ENCODE data around the gene TIPIN. TPM values are rescaled to one million over a fixed set of nuclear protein-coding genes. Genes with fewer than 3 reads are reported as not detected.

TIPIN gene
- polyA plus RNA-seq, 2 of the 4 experiments (the other 2 are of a cell fraction), result 28.4 to 37.4 TPM

- TF ChIP-seq CEBPB (IDR thresholded peaks at IDR 0.05) (no peak), RCOR1 (IDR thresholded peaks at IDR 0.05; ENCODE audit: low read depth, low read length) (no peak), EHF (CRISPR knock-in tag; IDR thresholded peaks at IDR 0.05) (no peak), NFE2L2 (conservative IDR thresholded peaks at IDR 0.05; ENCODE audit: low read length) (no peak), ZFP36 (IDR thresholded peaks at IDR 0.05; ENCODE audit: borderline replicate concordance, partially characterized antibody) (no peak)
These were observed 67.8 kb downstream of the TIPIN start (continued) for GRCh38 chr15:66288551-66289185.

DNA sequence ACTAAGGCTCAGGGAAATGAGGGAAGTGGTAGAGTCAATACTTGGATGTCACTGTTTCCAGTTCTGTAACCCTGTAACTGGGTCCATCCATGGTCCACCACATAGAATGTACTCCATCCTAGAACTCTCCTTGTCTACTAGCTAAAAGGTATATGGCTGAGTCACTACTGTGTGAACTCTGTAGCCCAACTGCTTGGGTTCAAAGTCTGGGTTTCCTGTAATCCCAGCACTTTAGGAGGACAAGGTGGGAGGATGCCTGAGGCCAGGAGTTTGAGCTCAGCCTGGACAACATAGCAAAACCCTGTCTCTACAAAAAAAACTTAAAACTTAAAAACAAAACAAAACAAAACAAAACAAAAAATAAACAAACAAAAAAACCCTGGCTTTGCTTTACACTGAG is 68.4 kb downstream of the TIPIN start:
- CTCF ChIA-PET, result interaction anchor here (0.5 to 4.4 kb wide), 48 partner anchors 9 to 733 kb away, joined by 3 to 29 read pairs (median 4); partner anchors contain the start of genes INTS14, MAP2K1 and MEGF11
- peak; percentile 23 for FAIRE-seq

More for the DNA sequence above, 68.4 kb downstream of the TIPIN start:
- POLR2A ChIA-PET, result no interaction called here
- H3K27ac ChIP-seq, result no peak overlapping the region
- ATAC-seq (peak; percentile 16 to 63; a peak in 3 of 6 replicates), DNase-seq (ENCODE audit: low read depth in 1 of 2, low spot score in 1 of 2) (peak in 1 of 2 experiments; percentile 15)
- TF ChIP-seq EHF (CRISPR knock-in tag; IDR thresholded peaks at IDR 0.05) (no peak), HEYL (CRISPR knock-in tag; IDR thresholded peaks at IDR 0.05) (no peak), FOXS1 (CRISPR knock-in tag; IDR thresholded peaks at IDR 0.05) (no peak), ZC3H11A (IDR thresholded peaks at IDR 0.05) (no peak), POLR2A (IDR thresholded peaks at IDR 0.05; ENCODE audit: low read length) (no peak), REST (IDR thresholded peaks at IDR 0.05) (no peak), E2F6 (IDR thresholded peaks at IDR 0.05; ENCODE audit: borderline replicate concordance, low read depth) (no peak), BCL3 (IDR thresholded peaks at IDR 0.05) (no peak), BHLHE40 (IDR thresholded peaks at IDR 0.05; ENCODE audit: low read depth, low read length) (no peak), ZSCAN20 (CRISPR knock-in tag; IDR thresholded peaks at IDR 0.05) (no peak), KDM5A (IDR thresholded peaks at IDR 0.05) (no peak)
- TF ChIP-seq, protein P1, sequence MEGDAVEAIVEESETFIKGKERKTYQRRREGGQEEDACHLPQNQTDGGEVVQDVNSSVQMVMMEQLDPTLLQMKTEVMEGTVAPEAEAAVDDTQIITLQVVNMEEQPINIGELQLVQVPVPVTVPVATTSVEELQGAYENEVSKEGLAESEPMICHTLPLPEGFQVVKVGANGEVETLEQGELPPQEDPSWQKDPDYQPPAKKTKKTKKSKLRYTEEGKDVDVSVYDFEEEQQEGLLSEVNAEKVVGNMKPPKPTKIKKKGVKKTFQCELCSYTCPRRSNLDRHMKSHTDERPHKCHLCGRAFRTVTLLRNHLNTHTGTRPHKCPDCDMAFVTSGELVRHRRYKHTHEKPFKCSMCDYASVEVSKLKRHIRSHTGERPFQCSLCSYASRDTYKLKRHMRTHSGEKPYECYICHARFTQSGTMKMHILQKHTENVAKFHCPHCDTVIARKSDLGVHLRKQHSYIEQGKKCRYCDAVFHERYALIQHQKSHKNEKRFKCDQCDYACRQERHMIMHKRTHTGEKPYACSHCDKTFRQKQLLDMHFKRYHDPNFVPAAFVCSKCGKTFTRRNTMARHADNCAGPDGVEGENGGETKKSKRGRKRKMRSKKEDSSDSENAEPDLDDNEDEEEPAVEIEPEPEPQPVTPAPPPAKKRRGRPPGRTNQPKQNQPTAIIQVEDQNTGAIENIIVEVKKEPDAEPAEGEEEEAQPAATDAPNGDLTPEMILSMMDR (IDR thresholded peaks at IDR 0.05), result no peak
- TF ChIP-seq, protein P2, sequence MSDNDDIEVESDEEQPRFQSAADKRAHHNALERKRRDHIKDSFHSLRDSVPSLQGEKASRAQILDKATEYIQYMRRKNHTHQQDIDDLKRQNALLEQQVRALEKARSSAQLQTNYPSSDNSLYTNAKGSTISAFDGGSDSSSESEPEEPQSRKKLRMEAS (IDR thresholded peaks at IDR 0.05), result no peak
- no peak overlapping the region for H3K4me3 ChIP-seq
- H3K9me3 ChIP-seq, result no peaks in the 10 kb centered on the region
- H3K4me1 ChIP-seq, result peaks cover 16% of the 10 kb centered on the region
- peak overlapping the region; percentile 48 for H3K4me2 ChIP-seq
